Uterus (tissue), 2 donors: ENCODE results near the gene DUSP7.

Experiments
- POLR2A ChIP-seq, 2 donors: fragments of 450-650 bp; IDR thresholded peaks; one replicate each; pipeline ENCODE4 v1.6.1; 2016; ENCODE audit warnings: antibody characterized with exemption in 2 of 2, mild to moderate bottlenecking in 1 of 2, moderate library complexity in 1 of 2
- TF ChIP-seq, protein P1 (sequence below), 4 experiments: fragments of 200-600 bp in 2 of 4; fragments of 450-650 bp in 2 of 4; sonication (generic) in 2 of 4; IDR thresholded peaks; one replicate each; pipeline ENCODE4 v1.5.1; 2016 to 2019; ENCODE audit warnings: antibody characterized with exemption in 4 of 4, mild to moderate bottlenecking in 2 of 4, moderate library complexity in 1 of 4

GRCh38 chr3:52038227-52038626, 18.1 kb downstream of the DUSP7 start:
- TF ChIP-seq, protein P1, sequence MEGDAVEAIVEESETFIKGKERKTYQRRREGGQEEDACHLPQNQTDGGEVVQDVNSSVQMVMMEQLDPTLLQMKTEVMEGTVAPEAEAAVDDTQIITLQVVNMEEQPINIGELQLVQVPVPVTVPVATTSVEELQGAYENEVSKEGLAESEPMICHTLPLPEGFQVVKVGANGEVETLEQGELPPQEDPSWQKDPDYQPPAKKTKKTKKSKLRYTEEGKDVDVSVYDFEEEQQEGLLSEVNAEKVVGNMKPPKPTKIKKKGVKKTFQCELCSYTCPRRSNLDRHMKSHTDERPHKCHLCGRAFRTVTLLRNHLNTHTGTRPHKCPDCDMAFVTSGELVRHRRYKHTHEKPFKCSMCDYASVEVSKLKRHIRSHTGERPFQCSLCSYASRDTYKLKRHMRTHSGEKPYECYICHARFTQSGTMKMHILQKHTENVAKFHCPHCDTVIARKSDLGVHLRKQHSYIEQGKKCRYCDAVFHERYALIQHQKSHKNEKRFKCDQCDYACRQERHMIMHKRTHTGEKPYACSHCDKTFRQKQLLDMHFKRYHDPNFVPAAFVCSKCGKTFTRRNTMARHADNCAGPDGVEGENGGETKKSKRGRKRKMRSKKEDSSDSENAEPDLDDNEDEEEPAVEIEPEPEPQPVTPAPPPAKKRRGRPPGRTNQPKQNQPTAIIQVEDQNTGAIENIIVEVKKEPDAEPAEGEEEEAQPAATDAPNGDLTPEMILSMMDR (IDR thresholded peaks at IDR 0.05) = no peak
- no peak for TF ChIP-seq POLR2A (IDR thresholded peaks at IDR 0.05)
